ENCODE results near the gene CEP192.
A peak's percentile ranks its signal among the peaks of the same experiment; 100 is the strongest.
"Not testable (repeated sequence)": the region's sequence is repeated elsewhere in the genome, so short reads cannot be mapped to it uniquely, and the experiment has no call there.

The CEP192 gene

DNA sequence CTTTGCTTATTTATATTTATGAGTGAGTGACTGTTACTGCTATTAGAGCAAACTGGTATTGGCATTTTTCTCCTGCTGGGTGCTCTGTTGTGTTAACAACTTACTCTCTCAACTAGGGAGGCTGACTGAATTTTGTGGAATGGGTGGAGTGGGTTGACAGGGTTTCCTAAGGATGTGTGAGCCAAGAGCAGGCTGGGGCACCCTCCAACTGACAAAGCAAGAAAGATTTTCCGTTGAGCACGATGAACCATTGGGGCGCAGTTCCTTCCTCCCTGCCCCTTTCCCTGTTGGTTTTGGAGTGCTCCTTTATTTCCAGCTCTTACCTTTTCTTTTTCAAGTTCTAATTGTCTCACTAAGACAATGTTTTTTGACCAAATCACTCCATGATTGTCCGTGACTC is 23.0 kb upstream of the CEP192 start:
- DNase-seq (ENCODE audit: low spot score): no peak
- TF ChIP-seq, protein P1, sequence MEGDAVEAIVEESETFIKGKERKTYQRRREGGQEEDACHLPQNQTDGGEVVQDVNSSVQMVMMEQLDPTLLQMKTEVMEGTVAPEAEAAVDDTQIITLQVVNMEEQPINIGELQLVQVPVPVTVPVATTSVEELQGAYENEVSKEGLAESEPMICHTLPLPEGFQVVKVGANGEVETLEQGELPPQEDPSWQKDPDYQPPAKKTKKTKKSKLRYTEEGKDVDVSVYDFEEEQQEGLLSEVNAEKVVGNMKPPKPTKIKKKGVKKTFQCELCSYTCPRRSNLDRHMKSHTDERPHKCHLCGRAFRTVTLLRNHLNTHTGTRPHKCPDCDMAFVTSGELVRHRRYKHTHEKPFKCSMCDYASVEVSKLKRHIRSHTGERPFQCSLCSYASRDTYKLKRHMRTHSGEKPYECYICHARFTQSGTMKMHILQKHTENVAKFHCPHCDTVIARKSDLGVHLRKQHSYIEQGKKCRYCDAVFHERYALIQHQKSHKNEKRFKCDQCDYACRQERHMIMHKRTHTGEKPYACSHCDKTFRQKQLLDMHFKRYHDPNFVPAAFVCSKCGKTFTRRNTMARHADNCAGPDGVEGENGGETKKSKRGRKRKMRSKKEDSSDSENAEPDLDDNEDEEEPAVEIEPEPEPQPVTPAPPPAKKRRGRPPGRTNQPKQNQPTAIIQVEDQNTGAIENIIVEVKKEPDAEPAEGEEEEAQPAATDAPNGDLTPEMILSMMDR (conservative IDR thresholded peaks at IDR 0.05; ENCODE audit: low read depth): no peak
- CTCF ChIA-PET: no interaction called here
- H3K27ac ChIP-seq: no peak overlapping the region
- POLR2A ChIA-PET (ENCODE audit: low non-redundant PET): no interaction called here

DNA sequence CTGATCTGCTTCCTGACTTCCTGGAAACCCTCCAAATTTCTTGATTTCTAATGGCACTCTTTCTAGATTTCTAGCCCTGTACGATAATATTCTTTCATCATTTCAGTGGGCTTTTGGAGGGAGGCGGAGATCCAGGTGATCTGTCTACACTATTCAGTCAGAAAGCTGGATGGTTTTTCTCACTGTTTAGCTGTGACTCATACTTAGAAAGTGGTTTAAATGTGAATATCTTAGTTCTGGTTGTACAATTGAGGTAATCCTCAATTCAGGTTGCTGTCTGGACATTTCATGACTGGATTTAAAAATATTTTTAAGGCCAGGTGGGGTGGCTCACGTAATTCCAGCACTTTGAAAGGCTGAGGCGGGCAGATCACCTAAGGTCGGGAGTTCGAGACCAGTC is 22.5 kb upstream of the CEP192 start:
- ChIA-PET CTCF (no interaction called here), POLR2A (ENCODE audit: low non-redundant PET) (no interaction called here)
- TF ChIP-seq, protein P1 (conservative IDR thresholded peaks at IDR 0.05; ENCODE audit: low read depth): no peak
- no peak for DNase-seq (ENCODE audit: low spot score)
- no peak overlapping the region for H3K27ac ChIP-seq

DNA sequence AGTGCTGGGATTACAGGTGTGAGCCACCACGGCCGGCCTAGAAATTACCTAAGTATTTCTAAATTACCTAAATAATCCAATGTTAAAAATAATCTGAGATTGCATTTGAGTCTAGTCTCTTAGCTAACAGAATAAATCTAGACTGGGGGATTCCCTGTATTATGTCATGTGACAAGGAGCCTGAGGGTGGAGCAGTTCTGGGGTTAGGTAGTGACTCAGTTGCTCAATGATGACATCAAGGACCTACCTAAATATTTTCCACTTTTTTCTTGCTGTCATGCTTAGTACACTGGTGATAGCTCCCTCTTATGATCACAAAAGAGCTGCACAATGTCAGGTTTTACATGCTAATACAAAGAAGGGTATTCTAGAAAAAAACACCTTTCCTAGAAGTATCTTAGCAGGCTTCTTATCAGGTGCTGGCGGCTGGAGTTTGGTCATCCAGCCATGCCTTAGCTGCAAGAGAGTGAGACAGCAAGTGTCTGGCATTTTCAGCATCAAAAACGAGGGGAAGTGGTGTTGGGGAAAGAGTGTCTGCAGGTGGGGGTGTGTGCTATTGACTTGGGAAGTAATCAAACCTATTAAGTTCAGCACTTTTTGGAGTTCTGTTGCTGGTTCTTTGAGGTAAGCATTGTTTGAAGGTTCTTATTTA is 17.5 kb upstream of the CEP192 start:
- ChIA-PET CTCF (no interaction called here), POLR2A (ENCODE audit: low non-redundant PET) (no interaction called here)
- no peak for DNase-seq (ENCODE audit: low spot score)
- TF ChIP-seq, protein P1 (conservative IDR thresholded peaks at IDR 0.05; ENCODE audit: low read depth): no peak
- no peak overlapping the region for H3K27ac ChIP-seq

DNA sequence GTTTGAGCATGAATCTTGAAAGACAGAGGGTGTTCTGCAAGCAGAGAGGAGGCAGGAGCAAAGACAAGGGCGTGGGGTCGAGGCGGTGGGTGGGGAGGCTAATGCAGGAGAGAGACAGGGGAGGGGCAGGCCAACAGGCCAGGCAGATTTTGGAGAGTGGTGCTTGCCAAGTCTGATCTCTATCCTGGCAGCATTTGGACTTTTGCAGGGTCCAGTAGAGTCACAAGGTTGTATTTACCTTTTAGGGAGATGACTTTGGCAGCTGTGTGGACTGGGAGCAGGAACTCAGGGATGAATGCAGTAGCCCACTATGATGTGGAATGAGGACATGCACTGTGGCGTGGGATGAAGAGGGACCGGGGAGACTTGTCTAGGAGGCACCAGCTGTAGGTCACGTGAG is 15.7 kb upstream of the CEP192 start:
- ChIA-PET POLR2A (ENCODE audit: low non-redundant PET) (no interaction called here), CTCF (no interaction called here)

DNA sequence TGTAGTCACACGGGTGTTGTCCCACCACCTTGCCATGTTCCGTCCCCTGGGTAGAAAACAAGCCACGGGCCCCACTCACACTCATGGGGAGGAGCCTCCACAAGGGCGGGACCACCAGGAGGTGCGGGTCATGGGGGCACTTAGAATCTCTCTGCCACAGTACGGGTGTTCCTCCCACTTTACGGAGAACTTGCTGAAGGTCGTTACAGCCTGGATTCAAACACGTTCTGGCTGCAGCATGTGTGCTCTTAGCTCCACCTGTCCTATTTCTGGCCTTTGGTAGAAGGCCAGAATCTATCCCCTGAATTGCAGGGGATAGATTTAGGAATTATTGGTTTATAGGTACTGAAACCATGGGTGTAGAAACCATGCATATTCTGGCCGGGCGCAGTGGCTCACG is 14.9 kb upstream of the CEP192 start:
- DNase-seq (ENCODE audit: low spot score): no peak
- TF ChIP-seq, protein P1 (conservative IDR thresholded peaks at IDR 0.05; ENCODE audit: low read depth): no peak
- H3K27ac ChIP-seq: peak overlapping the region; percentile 29
- CTCF ChIA-PET: interaction anchor here (0.6 kb wide), 1 partner anchor 30 kb away, joined by 3 read pairs; no protein-coding TSS in a partner anchor
- POLR2A ChIA-PET (ENCODE audit: low non-redundant PET): no interaction called here

More for the DNA sequence above, 15.7 kb upstream of the CEP192 start:
- DNase-seq (ENCODE audit: low spot score): no peak
- H3K27ac ChIP-seq: no peak overlapping the region
- TF ChIP-seq, protein P1 (conservative IDR thresholded peaks at IDR 0.05; ENCODE audit: low read depth): no peak

DNA sequence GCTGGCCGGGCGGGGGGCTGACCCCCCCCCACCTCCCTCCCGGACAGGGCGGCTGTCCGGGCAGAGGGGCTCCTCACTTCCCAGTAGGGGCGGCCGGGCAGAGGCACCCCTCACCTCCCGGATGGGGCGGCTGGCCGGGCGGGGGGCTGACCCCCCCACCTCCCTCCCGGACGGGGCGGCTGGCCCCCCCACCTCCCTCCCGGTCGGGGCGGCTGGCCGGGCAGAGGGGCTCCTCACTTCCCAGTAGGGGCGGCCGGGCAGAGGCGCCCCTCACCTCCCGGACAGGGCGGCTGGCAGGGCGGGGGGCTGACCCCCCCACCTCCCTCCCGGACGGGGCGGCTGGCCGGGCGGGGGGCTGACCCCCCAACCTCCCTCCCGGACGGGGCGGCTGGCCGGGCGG is 11.1 kb upstream of the CEP192 start:
- CTCF ChIA-PET; H3K27ac ChIP-seq; DNase-seq (ENCODE audit: low spot score); POLR2A ChIA-PET (ENCODE audit: low non-redundant PET): not testable (repeated sequence)

DNA sequence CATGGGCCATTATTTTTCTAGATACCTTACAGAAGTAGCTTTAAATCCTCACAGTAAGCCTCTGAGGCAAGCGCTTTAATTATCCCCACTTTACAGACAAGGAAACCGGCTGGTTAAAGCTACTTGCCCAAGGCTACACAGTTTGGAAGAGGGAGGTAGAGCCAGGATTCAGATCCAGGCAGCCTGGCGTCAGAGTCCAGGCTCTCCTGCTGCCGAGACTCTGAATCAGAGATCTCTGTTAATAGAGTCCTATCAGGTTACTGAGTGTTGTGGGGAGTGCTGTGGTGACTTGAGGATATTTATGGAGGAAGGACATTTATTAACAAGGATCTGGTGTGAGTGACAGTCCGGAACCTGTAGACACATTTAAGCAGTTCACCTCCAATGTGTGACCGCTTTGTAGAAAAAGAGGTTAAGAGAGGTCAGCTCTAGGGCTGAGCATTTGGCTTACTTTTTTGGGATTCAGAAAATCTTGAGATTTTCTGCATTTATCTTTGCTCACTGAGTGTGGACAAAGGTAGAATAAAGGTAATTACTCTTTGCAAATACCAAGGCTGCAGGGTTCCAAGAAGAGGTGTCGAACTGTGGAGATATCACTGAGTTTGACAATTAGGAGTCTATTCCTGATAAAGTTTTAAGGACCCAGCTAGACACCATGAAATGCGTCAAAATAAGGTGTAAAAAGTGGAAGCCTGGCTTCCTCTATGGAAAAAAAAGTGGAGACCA is 1.6 kb upstream of the CEP192 start:
- ChIA-PET CTCF (interaction anchor here (0.6 kb wide), 1 partner anchor 1364 kb away, joined by 4 read pairs; no protein-coding TSS in a partner anchor), POLR2A (ENCODE audit: low non-redundant PET) (interaction anchor here (0.9 kb wide), 1 partner anchor 11 kb away, joined by 3 read pairs; no protein-coding TSS in a partner anchor)
- TF ChIP-seq, protein P1 (conservative IDR thresholded peaks at IDR 0.05; ENCODE audit: low read depth): no peak
- no peak overlapping the region; the same call in 1 of the 2 replicates for H3K27ac ChIP-seq
- DNase-seq (ENCODE audit: low spot score): no peak

All from RWPE1 (cell line).